IMR-90 (cell line): Measurements from ENCODE around the gene MROH8. TPM values are rescaled to one million over a fixed set of nuclear protein-coding genes. Genes with fewer than 3 reads are reported as not detected.

Experiments used
- ATAC-seq: fragments of 200-7000 bp; cut with Tn5 transposase; 2 replicates; pipeline ENCODE4 v1.9.1; 2020; ENCODE audit warnings: low read depth, mild to moderate bottlenecking, moderate library complexity
- BruUV-seq: library from RNA; stranded (reverse); fragments of 400-500 nt; replicated peaks from 2 replicates; lab custom pipeline; 2021; lab: Mats Ljungman, UMichigan
- CTCF ChIA-PET: fragments of 300-600 bp; formaldehyde crosslinking; extraction: SDS; loops from one replicate; lab custom pipeline; 2021; ENCODE audit warnings: antibody characterized with exemption; lab: Yijun Ruan, JAX
- POLR2A ChIA-PET: fragments of 300-600 bp; sonication (Branson Sonifier 250); formaldehyde crosslinking; loops from one replicate; lab custom pipeline; 2022; ENCODE audit warnings: antibody characterized with exemption; ENCODE audit not compliant: unreplicated experiment; lab: Charles Lee
- DNase-seq: peaks from one replicate; pipeline ENCODE4 v3.0.0; 2013
- H2AFZ ChIP-seq: replicated peaks from 2 replicates; pipeline ENCODE3; 2013; ENCODE audit warnings: low read length, mild to moderate bottlenecking; ENCODE audit not compliant: poor library complexity
- H2AK5ac ChIP-seq: 2 replicates; pipeline ENCODE4 v1.6.1; 2013; ENCODE audit warnings: low read depth, low read length, inconsistent platforms
- H2AK9ac ChIP-seq: replicated peaks from 2 replicates; pipeline ENCODE3; 2013; ENCODE audit warnings: mild to moderate bottlenecking, low read depth, low read length, moderate library complexity; ENCODE audit not compliant: poor library complexity
- H2BK120ac ChIP-seq: 2 replicates; pipeline ENCODE4 v1.6.1; 2013; ENCODE audit warnings: low read depth, low read length, inconsistent platforms
- H2BK15ac ChIP-seq: 3 replicates; pipeline ENCODE4 v1.6.1; 2013; ENCODE audit warnings: low read depth, low read length, inconsistent platforms
- H2BK20ac ChIP-seq: 2 replicates; pipeline ENCODE4 v1.6.1; 2013; ENCODE audit warnings: low read depth, mild to moderate bottlenecking, inconsistent platforms, low read length, moderate library complexity
- H2BK5ac ChIP-seq: 2 replicates; pipeline ENCODE4 v1.6.1; 2013; ENCODE audit warnings: mild to moderate bottlenecking, low read depth, low read length, inconsistent platforms; ENCODE audit not compliant: poor library complexity, severe bottlenecking
- H3K14ac ChIP-seq: replicated peaks from 2 replicates; pipeline ENCODE4 v1.6.1; 2013; ENCODE audit warnings: low read depth, low read length, inconsistent platforms
- H3K18ac ChIP-seq: 2 replicates; pipeline ENCODE4 v1.6.1; 2013; ENCODE audit warnings: low read depth, low read length, control low read depth
- H3K23ac ChIP-seq: 2 replicates; pipeline ENCODE4 v1.6.1; 2013; ENCODE audit warnings: low read depth, low read length, inconsistent platforms
- H3K27ac ChIP-seq: 2 replicates; pipeline ENCODE4 v1.5.1; 2013; ENCODE audit warnings: mild to moderate bottlenecking, control low read depth, low read length; ENCODE audit not compliant: insufficient read depth
- H3K27me3 ChIP-seq: 2 replicates; pipeline ENCODE4 v1.6.1; 2013; ENCODE audit warnings: low read length; ENCODE audit not compliant: control insufficient read depth, insufficient read depth
- H3K36me3 ChIP-seq: 2 replicates; pipeline ENCODE4 v1.6.1; 2013; ENCODE audit warnings: low read length, mixed read lengths; ENCODE audit not compliant: control insufficient read depth, insufficient read depth
- H3K4ac ChIP-seq: 2 replicates; pipeline ENCODE4 v1.6.1; 2013; ENCODE audit warnings: low read depth, low read length, inconsistent platforms
- H3K4me1 ChIP-seq: 2 replicates; pipeline ENCODE4 v1.6.1; 2013; ENCODE audit warnings: low read length, mixed read lengths; ENCODE audit not compliant: control insufficient read depth, insufficient read depth
- H3K4me2 ChIP-seq: 2 replicates; pipeline ENCODE4 v1.6.1; 2013; ENCODE audit warnings: low read depth, mild to moderate bottlenecking, control low read depth, low read length, moderate library complexity
- H3K4me3 ChIP-seq: 2 replicates; pipeline ENCODE4 v1.5.1; 2013; ENCODE audit warnings: low read depth, mild to moderate bottlenecking, control low read depth, low read length, moderate library complexity; ENCODE audit not compliant: insufficient read depth
- H3K56ac ChIP-seq: 2 replicates; pipeline ENCODE4 v1.6.1; 2013; ENCODE audit warnings: low read length, inconsistent platforms; ENCODE audit not compliant: insufficient read depth; ENCODE audit errors: extremely low read depth
- H3K79me1 ChIP-seq, 2 experiments: 2 replicates each; pipeline ENCODE4 v1.6.1; 2013; ENCODE audit warnings: low read length in 2 of 2, inconsistent platforms in 1 of 2, low read depth in 1 of 2
- H3K9ac ChIP-seq: 2 replicates; pipeline ENCODE4 v1.6.1; 2013; ENCODE audit warnings: low read depth, low read length, control low read depth
- H3K9me1 ChIP-seq: 2 replicates; pipeline ENCODE4 v1.6.1; 2013; ENCODE audit warnings: low read length, inconsistent platforms; ENCODE audit not compliant: insufficient read depth
- H3K9me3 ChIP-seq: 2 replicates; pipeline ENCODE4 v1.6.1; 2013; ENCODE audit warnings: low read length; ENCODE audit not compliant: control insufficient read depth, insufficient read depth
- H4K20me1 ChIP-seq: 2 replicates; pipeline ENCODE4 v1.6.1; 2013; ENCODE audit warnings: low read length, inconsistent platforms; ENCODE audit not compliant: insufficient read depth
- H4K5ac ChIP-seq: 2 replicates; pipeline ENCODE4 v1.6.1; 2013; ENCODE audit warnings: mild to moderate bottlenecking, low read depth, low read length, control low read depth
- H4K8ac ChIP-seq, 2 experiments: 2 replicates each; pipeline ENCODE4 v1.6.1; 2013; ENCODE audit warnings: low read depth in 2 of 2, low read length in 2 of 2, control low read depth in 1 of 2, inconsistent platforms in 1 of 2
- H4K91ac ChIP-seq: 2 replicates; pipeline ENCODE4 v1.6.1; 2013; ENCODE audit warnings: low read depth, low read length, inconsistent platforms; ENCODE audit not compliant: insufficient read depth
- CHD1 ChIP-seq: IDR thresholded peaks from 2 replicates; pipeline ENCODE4 v1.6.1; 2012; ENCODE audit warnings: low read depth, low read length, improper control_type of control experiment
- CTCF ChIP-seq: conservative IDR thresholded peaks from 2 replicates; pipeline ENCODE4 v1.5.1; 2012; ENCODE audit warnings: mild to moderate bottlenecking, low read depth, low read length, improper control_type of control experiment
- NFE2L2 ChIP-seq: fragments of 150-350 bp; IDR thresholded peaks from 2 replicates; pipeline ENCODE4 v1.6.1; 2016; ENCODE audit warnings: low read depth, mild to moderate bottlenecking, low read length
- POLR2A ChIP-seq: IDR thresholded peaks from 2 replicates; pipeline ENCODE4 v1.6.1; 2012; ENCODE audit warnings: mild to moderate bottlenecking, low read depth, low read length
- RAD21 ChIP-seq: IDR thresholded peaks from 2 replicates; pipeline ENCODE4 v1.6.1; 2012; ENCODE audit warnings: low read length, improper control_type of control experiment
- WGBS, 2 experiments: methylation state at CpG; one replicate each; pipeline versions ENCODE4 v1.1.5 to v1.1.7; 2013; ENCODE audit warnings: missing lambda C conversion rate in 2 of 2; ENCODE audit not compliant: insufficient read length in 1 of 2; ENCODE audit errors: extremely low coverage in 2 of 2; 5-methylcytosine and 5-hydroxymethylcytosine counted together
- dilution Hi-C: fragments of 300-500 bp; cut with HindIII; formaldehyde crosslinking; loops from one replicate; pipeline ENCODE4 v1.14.3; 2018; ENCODE audit warnings: low sequenced_read_pairs; ENCODE audit not compliant: unreplicated experiment
- in situ Hi-C: fragments of 300-500 bp; cut with MboI; formaldehyde crosslinking; loops from 3 replicates; pipeline ENCODE4 v1.14.3; 2019; ENCODE audit warnings: low sequenced_read_pairs, inconsistent platforms, mixed read lengths
- intact Hi-C: fragments of 100-400 bp; cut with micrococcal nuclease; formaldehyde crosslinking; loops from 2 replicates; pipeline ENCODE4 v1.10.0; 2022
- polyA plus RNA-seq, 3 experiments: library from polyadenylated mRNA; depleted of rRNA; stranded (reverse); fragments of >200 nt; gene quantifications; 2 replicates each; pipeline ENCODE4 v1.2.3, GENCODE V29; 2012; ENCODE audit warnings: low replicate concordance in 1 of 3
- total RNA-seq: library from RNA; depleted of rRNA; stranded (reverse); fragments of >200 nt; gene quantifications from 2 replicates; pipeline ENCODE4 v1.2.3, GENCODE V29; 2012

MROH8 gene
- total and polyA plus RNA-seq, 2 of the 4 experiments (the other 2 are of a cell fraction): 1.3 to 1.8 TPM

- Histone ChIP-seq H3K79me1 (no peaks in the 10 kb centered on the region), H3K14ac (no peak overlapping the region), H3K9me3 (no peaks in the 10 kb centered on the region), H2BK120ac (no peak overlapping the region), H2AFZ (no peak overlapping the region), H3K4me3 (no peak overlapping the region), H3K18ac (no peak overlapping the region), H3K9me1 (no peaks in the 10 kb centered on the region), H3K4ac (no peak overlapping the region), H2BK20ac (no peak overlapping the region), H4K8ac (no peak overlapping the region), H4K5ac (no peak overlapping the region), H2AK9ac (no peak overlapping the region), H2BK5ac (no peak overlapping the region), H4K91ac (no peak overlapping the region), H4K20me1 (no peaks in the 10 kb centered on the region), H3K4me1 (no peaks in the 10 kb centered on the region), H3K27me3 (no peaks in the 10 kb centered on the region), H2AK5ac (no peak overlapping the region), H3K4me2 (no peak overlapping the region), H2BK15ac (no peak overlapping the region), H3K36me3 (no peaks in the 10 kb centered on the region), H3K23ac (no peak overlapping the region), H3K27ac (no peak overlapping the region), H3K9ac (no peak overlapping the region), H3K56ac (no peak overlapping the region)
- no TSS peak for BruUV-seq
- in situ Hi-C loops (no loop called here), dilution Hi-C loops (no loop called here), intact Hi-C loops (no loop called here)
- ATAC-seq (no peak), DNase-seq (no peak)
- TF ChIP-seq NFE2L2: no peak
- no peak for TF ChIP-seq RAD21
- no peak for TF ChIP-seq CTCF
- no peak for TF ChIP-seq CHD1
- TF ChIP-seq POLR2A: no peak
- ChIA-PET POLR2A (no interaction called here), CTCF (no interaction called here)
- WGBS, 2 experiments: 67% methylated on average over 2 of the region's 6 CpGs; no CpG with 5 or more reads in 1 of the 2 experiments
Measured at GRCh38 chr20:37154684-37155298, 24.6 kb downstream of the MROH8 start.
